OCI-LY1 (cell line): ENCODE data around the gene PAPOLB.

Experiments
- H2AFZ ChIP-seq: fragments of 200-600 bp; sonication (generic), shearing (Covaris generic); 2 replicates; pipeline ENCODE4 v1.6.0; 2014; ENCODE audit warnings: antibody characterized with exemption, mild to moderate bottlenecking, low read length
- H3F3A ChIP-seq: fragments of 200-600 bp; sonication (generic), shearing (Covaris generic); 2 replicates; pipeline ENCODE4 v1.6.0; 2014; ENCODE audit warnings: mild to moderate bottlenecking, antibody characterized with exemption, low read length, moderate library complexity; ENCODE audit not compliant: insufficient read depth
- H3K27ac ChIP-seq: fragments of 200-600 bp; sonication (generic); 2 replicates; pipeline ENCODE4 v1.5.1; 2014; ENCODE audit warnings: low read length, mixed run types, mild to moderate bottlenecking, low read depth; ENCODE audit not compliant: poor library complexity, severe bottlenecking
- H3K27me3 ChIP-seq: fragments of 200-600 bp; sonication (generic); 2 replicates; pipeline ENCODE4 v1.6.0; 2014; ENCODE audit warnings: antibody characterized with exemption, mild to moderate bottlenecking, low read length, moderate library complexity; ENCODE audit not compliant: insufficient read depth
- H3K36me3 ChIP-seq: fragments of 200-600 bp; sonication (generic); 2 replicates; pipeline ENCODE4 v1.6.1; 2014; ENCODE audit warnings: mild to moderate bottlenecking, antibody characterized with exemption, low read length, moderate library complexity, mixed read lengths; ENCODE audit not compliant: insufficient read depth
- H3K4me1 ChIP-seq: fragments of 200-600 bp; sonication (generic); 2 replicates; pipeline ENCODE4 v1.5.1; 2014; ENCODE audit warnings: mild to moderate bottlenecking, low read length, moderate library complexity; ENCODE audit not compliant: insufficient read depth, severe bottlenecking
- H3K4me2 ChIP-seq: fragments of 200-600 bp; sonication (generic), shearing (Covaris generic); 2 replicates; pipeline ENCODE4 v1.6.1; 2014; ENCODE audit warnings: low read length
- H3K4me3 ChIP-seq: fragments of 200-600 bp; sonication (generic); 2 replicates; pipeline ENCODE4 v1.5.1; 2014; ENCODE audit warnings: low read length, low read depth, mild to moderate bottlenecking, mixed read lengths; ENCODE audit not compliant: poor library complexity, severe bottlenecking
- H3K79me2 ChIP-seq: fragments of 200-600 bp; shearing (Covaris generic); 2 replicates; pipeline ENCODE4 v1.6.1; 2016; ENCODE audit warnings: mixed run types, low read length, mixed read lengths; ENCODE audit not compliant: insufficient read depth
- H3K9ac ChIP-seq: fragments of 200-600 bp; sonication (generic), shearing (Covaris generic); 2 replicates; pipeline ENCODE4 v1.6.1; 2014; ENCODE audit warnings: mild to moderate bottlenecking, low read length, mixed read lengths
- H3K9me2 ChIP-seq: fragments of 200-600 bp; sonication (generic), shearing (Covaris generic); 2 replicates; pipeline ENCODE4 v1.6.1; 2014; ENCODE audit warnings: low read depth, mild to moderate bottlenecking, low read length, mixed read lengths
- H3K9me3 ChIP-seq: fragments of 200-600 bp; shearing (Covaris generic); 2 replicates; pipeline ENCODE4 v1.6.1; 2014; ENCODE audit warnings: low read length, mixed read lengths
- H4K20me1 ChIP-seq: fragments of 200-600 bp; sonication (generic), shearing (Covaris generic); 2 replicates; pipeline ENCODE4 v1.6.0; 2016; ENCODE audit warnings: mild to moderate bottlenecking, low read length; ENCODE audit not compliant: insufficient read depth
- EZH2 ChIP-seq: fragments of 200-600 bp; sonication (generic), shearing (Covaris generic); IDR thresholded peaks from 2 replicates; pipeline ENCODE4 v1.8.0; 2017; ENCODE audit warnings: borderline replicate concordance, mixed run types, mild to moderate bottlenecking, antibody characterized with exemption, low read length, moderate library complexity, mixed read lengths
- TF ChIP-seq, protein P1 (sequence below): fragments of 200-600 bp; sonication (generic), shearing (Covaris generic); IDR thresholded peaks from 2 replicates; pipeline ENCODE4 v1.5.1; 2017; ENCODE audit warnings: mild to moderate bottlenecking, antibody characterized with exemption, low read length, moderate library complexity, mixed read lengths

Gene PAPOLB

DNA sequence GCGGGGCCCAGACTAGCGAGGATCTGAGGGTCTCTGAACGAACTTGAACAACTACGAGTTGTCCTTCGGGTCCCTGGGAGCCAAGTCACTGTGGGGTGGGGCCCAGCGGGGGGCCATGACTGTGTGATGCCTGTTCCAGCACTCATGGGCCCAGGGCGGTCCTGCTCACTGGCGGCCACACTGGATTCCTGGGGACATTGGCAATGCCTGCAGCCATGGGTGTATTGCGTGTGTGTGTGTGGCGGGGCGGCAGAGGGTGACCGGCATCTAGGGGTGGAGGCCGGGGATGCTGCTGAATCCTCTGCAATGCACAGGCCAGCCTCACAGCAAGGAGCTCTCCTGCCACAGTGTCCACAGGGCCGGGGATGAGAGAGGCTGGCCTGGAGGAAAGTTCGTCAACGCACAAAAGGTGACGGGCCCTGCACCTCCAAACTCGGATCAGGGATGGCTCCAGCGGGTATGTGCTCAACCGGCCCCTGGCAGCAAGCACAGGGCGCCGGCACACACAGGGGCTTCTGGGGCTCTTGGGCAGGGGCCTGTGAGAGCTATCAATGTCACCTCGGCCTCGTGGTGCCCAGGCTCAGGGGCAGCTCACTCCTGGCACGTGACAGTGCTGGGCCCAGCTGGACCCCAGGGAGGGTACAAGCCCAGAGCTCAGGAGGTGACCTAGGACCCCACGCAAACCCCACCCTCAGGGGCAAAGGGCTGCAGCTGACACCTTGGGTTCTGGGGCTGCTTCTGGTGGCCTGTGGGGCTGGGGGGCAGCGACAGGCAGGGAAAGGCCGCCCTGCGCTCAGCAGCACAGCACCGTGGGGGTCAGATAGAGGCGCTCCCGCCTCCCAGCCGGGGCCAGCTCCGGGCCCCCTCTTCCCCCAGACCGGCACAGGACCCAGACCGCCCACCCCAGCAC, 27.9 kb downstream of the PAPOLB start:
- Histone ChIP-seq H3K27me3 (peaks cover 11% of the 10 kb centered on the region; the same call in 1 of the 2 replicates), H3K36me3 (no peaks in the 10 kb centered on the region), H3K4me3 (no peak overlapping the region), H4K20me1 (no peaks in the 10 kb centered on the region), H2AFZ (no peak overlapping the region), H3K4me1 (peaks cover 6% of the 10 kb centered on the region), H3K79me2 (no peaks in the 10 kb centered on the region), H3K9me3 (no peaks in the 10 kb centered on the region), H3K9ac (no peak overlapping the region), H3F3A (no peaks in the 10 kb centered on the region), H3K4me2 (no peak overlapping the region), H3K27ac (no peak overlapping the region), H3K9me2 (no peaks in the 10 kb centered on the region)
- no peak for TF ChIP-seq EZH2
- TF ChIP-seq, protein P1, sequence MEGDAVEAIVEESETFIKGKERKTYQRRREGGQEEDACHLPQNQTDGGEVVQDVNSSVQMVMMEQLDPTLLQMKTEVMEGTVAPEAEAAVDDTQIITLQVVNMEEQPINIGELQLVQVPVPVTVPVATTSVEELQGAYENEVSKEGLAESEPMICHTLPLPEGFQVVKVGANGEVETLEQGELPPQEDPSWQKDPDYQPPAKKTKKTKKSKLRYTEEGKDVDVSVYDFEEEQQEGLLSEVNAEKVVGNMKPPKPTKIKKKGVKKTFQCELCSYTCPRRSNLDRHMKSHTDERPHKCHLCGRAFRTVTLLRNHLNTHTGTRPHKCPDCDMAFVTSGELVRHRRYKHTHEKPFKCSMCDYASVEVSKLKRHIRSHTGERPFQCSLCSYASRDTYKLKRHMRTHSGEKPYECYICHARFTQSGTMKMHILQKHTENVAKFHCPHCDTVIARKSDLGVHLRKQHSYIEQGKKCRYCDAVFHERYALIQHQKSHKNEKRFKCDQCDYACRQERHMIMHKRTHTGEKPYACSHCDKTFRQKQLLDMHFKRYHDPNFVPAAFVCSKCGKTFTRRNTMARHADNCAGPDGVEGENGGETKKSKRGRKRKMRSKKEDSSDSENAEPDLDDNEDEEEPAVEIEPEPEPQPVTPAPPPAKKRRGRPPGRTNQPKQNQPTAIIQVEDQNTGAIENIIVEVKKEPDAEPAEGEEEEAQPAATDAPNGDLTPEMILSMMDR = no peak

DNA sequence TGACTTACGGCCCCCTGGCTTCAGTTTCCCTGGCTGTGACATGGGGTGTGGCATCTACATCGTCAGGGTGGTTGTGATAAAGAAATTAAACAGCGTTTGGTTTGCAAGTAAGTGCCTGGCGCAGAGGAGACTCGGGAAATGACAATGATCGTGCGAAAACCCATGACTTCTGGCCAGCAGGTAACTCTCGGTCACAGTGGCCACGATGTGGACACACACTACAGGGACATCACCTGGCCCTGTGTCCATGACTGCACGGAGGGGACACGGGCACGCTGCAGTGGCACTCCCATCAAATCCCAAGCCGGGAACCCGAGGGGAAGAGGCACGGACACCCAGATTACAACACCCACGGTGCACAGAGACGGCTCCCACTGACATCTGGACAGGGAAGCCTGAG, 28.7 kb downstream of the PAPOLB start:
- Histone ChIP-seq H4K20me1 (no peaks in the 10 kb centered on the region), H3K9me2 (no peaks in the 10 kb centered on the region), H3K4me1 (no peaks in the 10 kb centered on the region), H3K36me3 (no peaks in the 10 kb centered on the region), H3K4me3 (no peak overlapping the region), H3K27me3 (0 out of 2 replicates have a peak, but pooled peaks cover 5% of the 10 kb centered on the region), H3F3A (no peaks in the 10 kb centered on the region), H3K9me3 (no peaks in the 10 kb centered on the region), H3K9ac (no peak overlapping the region), H2AFZ (no peak overlapping the region), H3K4me2 (no peak overlapping the region), H3K79me2 (no peaks in the 10 kb centered on the region), H3K27ac (no peak overlapping the region)
- TF ChIP-seq, protein P1 = no peak
- no peak for TF ChIP-seq EZH2

DNA sequence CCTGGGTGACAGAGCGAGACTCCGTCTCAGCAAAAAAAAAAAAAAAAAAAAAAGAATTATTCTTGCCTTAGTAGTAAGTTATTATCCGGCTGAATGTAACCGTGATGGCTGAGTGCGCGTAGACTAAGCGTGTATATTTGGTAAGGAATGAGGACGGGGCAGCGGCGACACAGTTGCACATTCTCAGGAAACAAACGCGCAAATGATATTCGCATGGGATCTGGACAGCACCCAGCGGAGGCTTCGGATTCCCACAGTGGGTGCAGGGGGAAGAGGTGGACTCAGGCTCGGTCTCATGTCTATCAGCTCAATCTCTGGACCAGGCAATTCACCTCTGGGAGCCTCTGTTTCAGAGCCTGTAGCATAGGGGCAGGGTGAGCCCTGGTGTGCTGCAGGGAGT, 29.1 kb downstream of the PAPOLB start:
- H3F3A ChIP-seq = no peaks in the 10 kb centered on the region
- no peak overlapping the region for H3K4me3 ChIP-seq
- H3K4me1 ChIP-seq = no peaks in the 10 kb centered on the region
- no peak overlapping the region for H2AFZ ChIP-seq
- H3K36me3 ChIP-seq = no peaks in the 10 kb centered on the region
- 0 out of 2 replicates have a peak, but pooled peaks cover 4% of the 10 kb centered on the region for H3K27me3 ChIP-seq
- no peak overlapping the region for H3K9ac ChIP-seq
- no peaks in the 10 kb centered on the region for H3K9me3 ChIP-seq
- TF ChIP-seq, protein P1 = no peak
- no peak for TF ChIP-seq EZH2
- H3K27ac ChIP-seq = no peak overlapping the region
- H3K9me2 ChIP-seq = no peaks in the 10 kb centered on the region
- no peaks in the 10 kb centered on the region for H3K79me2 ChIP-seq
- no peak overlapping the region for H3K4me2 ChIP-seq
- no peaks in the 10 kb centered on the region for H4K20me1 ChIP-seq
